Gastroesophageal sphincter (tissue), 3 donors: ENCODE data around the gene AKAP8L.

ENCODE experiments used
- CTCF ChIP-seq, 4 experiments: fragments of 200-600 bp in 2 of 4; fragments of 450-650 bp in 2 of 4; sonication (generic) in 1 of 4; IDR thresholded peaks; one replicate each; pipeline ENCODE4 v1.5.1; 2017 to 2019; ENCODE audit warnings: antibody characterized with exemption in 4 of 4, mild to moderate bottlenecking in 2 of 4, moderate library complexity in 2 of 4
- EP300 ChIP-seq: sonication (generic); formaldehyde crosslinking; IDR thresholded peaks from one replicate; pipeline ENCODE4 v1.6.1; 2017; ENCODE audit warnings: antibody characterized with exemption, mild to moderate bottlenecking

- TF ChIP-seq CTCF (IDR thresholded peaks at IDR 0.05) (no peak), EP300 (no peak)
These were observed 22.5 kb upstream of the AKAP8L start for GRCh38 chr19:15441317-15441716.
